ENCODE results near the gene DRD1. TPM values are rescaled to one million over a fixed set of nuclear protein-coding genes. Genes with fewer than 3 reads are reported as not detected.
"Not testable (repeated sequence)": the region's sequence is repeated elsewhere in the genome, so short reads cannot be mapped to it uniquely, and the experiment has no call there.

DRD1 gene
- total and polyA plus RNA-seq, 7 experiments from 2014 or later: not detected

DNA sequence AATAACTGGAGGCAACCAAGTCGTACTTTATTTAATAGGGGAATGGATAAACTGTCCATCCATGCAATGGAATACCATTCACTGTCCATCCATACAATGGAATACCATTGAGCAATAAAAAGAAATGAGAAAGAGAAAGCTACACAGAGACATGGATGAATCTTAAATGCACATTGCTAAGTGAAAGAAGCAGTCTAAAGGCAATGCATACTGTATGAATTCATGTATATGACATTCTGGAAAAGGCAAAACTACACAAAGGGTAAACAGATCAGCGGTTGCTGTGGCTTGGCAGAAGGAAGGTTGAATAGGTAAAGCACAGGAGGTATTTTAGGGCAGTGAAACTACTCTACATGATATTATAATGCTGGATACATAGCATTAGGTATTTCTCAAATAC is 16.2 kb downstream of the DRD1 start:
- Histone ChIP-seq H3K4me1 (ENCODE audit: control insufficient read depth in 2 of 2, insufficient read depth in 2 of 2, low read length in 2 of 2) (no peaks in the 10 kb centered on the region), H3K27me3 (ENCODE audit: control insufficient read depth in 2 of 2, insufficient read depth in 2 of 2, low read length in 2 of 2) (peaks cover 2 to 3% of the 10 kb centered on the region in 2 donors), H3K4me3 (ENCODE audit: low read length) (no peak overlapping the region), H3K27ac (ENCODE audit: low read depth, low read length) (no peak overlapping the region), H3K36me3 (ENCODE audit: control insufficient read depth in 2 of 3, insufficient read depth in 3 of 3, low read length in 3 of 3) (no peaks in the 10 kb centered on the region), H3K9me3 (ENCODE audit: control insufficient read depth in 2 of 3, low read length in 3 of 3) (no peaks in the 10 kb centered on the region)
- no peak for DNase-seq
- H3K4me1 Mint-ChIP-seq: no peaks in the 10 kb centered on the region
- H3K9me3 Mint-ChIP-seq: peaks cover 0 to 17% (median 3%) of the 10 kb centered on the region in 11 donors
- ATAC-seq: no peak
- H3K36me3 Mint-ChIP-seq: peaks cover 0 to 8% (median 0%) of the 10 kb centered on the region in 5 donors
- no peak overlapping the region for H3K27ac Mint-ChIP-seq
- intact Hi-C loops (cut with micrococcal nuclease): no loop called here
- ChIA-PET CTCF (no interaction called here), POLR2A (no interaction called here)
- H3K27me3 Mint-ChIP-seq: peaks cover 12 to 55% (median 36%) of the 10 kb centered on the region in 5 donors
- H3K4me3 Mint-ChIP-seq: no peak overlapping the region

DNA sequence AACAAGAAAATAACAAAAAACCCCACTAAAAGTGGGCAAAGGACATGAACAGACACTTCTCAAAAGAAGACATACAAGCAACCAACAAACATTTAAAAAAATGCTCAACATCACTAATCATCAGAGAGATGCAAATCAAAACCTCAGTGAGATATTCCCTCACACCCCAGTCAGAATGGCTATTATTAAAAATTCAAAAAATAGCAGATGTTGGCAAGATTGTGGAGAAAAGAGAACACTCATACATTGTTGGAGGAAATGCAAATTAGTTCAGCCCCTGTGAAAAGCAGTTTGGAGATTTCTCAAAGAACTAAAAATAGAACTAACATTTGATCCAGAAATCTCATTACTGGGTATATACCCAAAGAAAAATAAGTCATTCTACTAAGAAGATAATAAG is 19.4 kb downstream of the DRD1 start:
- H3K9me3 Mint-ChIP-seq: peaks cover 0 to 19% (median 5%) of the 10 kb centered on the region in 11 donors
- H3K27me3 ChIP-seq (ENCODE audit: control insufficient read depth in 2 of 2, insufficient read depth in 2 of 2, low read length in 2 of 2); CTCF ChIA-PET; ATAC-seq; H3K9me3 ChIP-seq (ENCODE audit: control insufficient read depth in 2 of 3, low read length in 3 of 3); H3K4me3 ChIP-seq (ENCODE audit: low read length); H3K27ac Mint-ChIP-seq; H3K4me1 Mint-ChIP-seq; H3K36me3 ChIP-seq (ENCODE audit: control insufficient read depth in 2 of 3, insufficient read depth in 3 of 3, low read length in 3 of 3); H3K4me1 ChIP-seq (ENCODE audit: control insufficient read depth in 2 of 2, insufficient read depth in 2 of 2, low read length in 2 of 2); H3K27ac ChIP-seq (ENCODE audit: low read depth, low read length); intact Hi-C loops (cut with micrococcal nuclease); DNase-seq; H3K4me3 Mint-ChIP-seq; POLR2A ChIA-PET: not testable (repeated sequence)
- H3K27me3 Mint-ChIP-seq: peaks cover 14 to 67% (median 54%) of the 10 kb centered on the region in 5 donors
- H3K36me3 Mint-ChIP-seq: peaks cover 0 to 16% (median 0%) of the 10 kb centered on the region in 5 donors

GRCh38 chr5:175422058-175422457 is 21.9 kb downstream of the DRD1 start:
- intact Hi-C loops (cut with micrococcal nuclease): no loop called here
- POLR2A ChIA-PET: no interaction called here

GRCh38 chr5:175420383-175420782 is 23.6 kb downstream of the DRD1 start:
- POLR2A ChIA-PET: no interaction called here
- Histone ChIP-seq H3K4me1 (ENCODE audit: control insufficient read depth in 2 of 2, insufficient read depth in 2 of 2, low read length in 2 of 2) (no peaks in the 10 kb centered on the region), H3K27ac (ENCODE audit: low read depth, low read length) (no peak overlapping the region), H3K4me3 (ENCODE audit: low read length) (no peak overlapping the region), H3K36me3 (ENCODE audit: control insufficient read depth in 2 of 3, insufficient read depth in 3 of 3, low read length in 3 of 3) (no peaks in the 10 kb centered on the region), H3K27me3 (ENCODE audit: control insufficient read depth in 2 of 2, insufficient read depth in 2 of 2, low read length in 2 of 2) (peaks cover 0 to under 1% of the 10 kb centered on the region in 2 donors), H3K9me3 (ENCODE audit: control insufficient read depth in 2 of 3, low read length in 3 of 3) (no peaks in the 10 kb centered on the region)
- Mint-ChIP-seq H3K9me3 (peaks cover 1 to 19% (median 5%) of the 10 kb centered on the region in 11 donors), H3K4me1 (no peaks in the 10 kb centered on the region), H3K4me3 (no peak overlapping the region), H3K36me3 (peaks cover 0 to 9% (median 4%) of the 10 kb centered on the region in 5 donors), H3K27me3 (peaks cover 18 to 62% (median 58%) of the 10 kb centered on the region in 5 donors), H3K27ac (no peak overlapping the region)
- CTCF ChIA-PET: no interaction called here
- intact Hi-C loops (cut with micrococcal nuclease): no loop called here
- ATAC-seq: no peak
- DNase-seq: no peak

More at GRCh38 chr5:175422058-175422457, 21.9 kb downstream of the DRD1 start:
- H3K27ac Mint-ChIP-seq: no peak overlapping the region
- H3K27me3 Mint-ChIP-seq: peaks cover 16 to 63% (median 61%) of the 10 kb centered on the region in 5 donors
- ATAC-seq (no peak), DNase-seq (no peak)
- Histone ChIP-seq H3K27me3 (ENCODE audit: control insufficient read depth in 2 of 2, insufficient read depth in 2 of 2, low read length in 2 of 2) (peaks cover 0 to 2% of the 10 kb centered on the region in 2 donors), H3K27ac (ENCODE audit: low read depth, low read length) (no peak overlapping the region), H3K4me3 (ENCODE audit: low read length) (no peak overlapping the region), H3K9me3 (ENCODE audit: control insufficient read depth in 2 of 3, low read length in 3 of 3) (no peaks in the 10 kb centered on the region), H3K36me3 (ENCODE audit: control insufficient read depth in 2 of 3, insufficient read depth in 3 of 3, low read length in 3 of 3) (no peaks in the 10 kb centered on the region), H3K4me1 (ENCODE audit: control insufficient read depth in 2 of 2, insufficient read depth in 2 of 2, low read length in 2 of 2) (no peaks in the 10 kb centered on the region)
- no peak overlapping the region for H3K4me3 Mint-ChIP-seq
- peaks cover 0 to 9% (median 0%) of the 10 kb centered on the region in 5 donors for H3K36me3 Mint-ChIP-seq
- H3K4me1 Mint-ChIP-seq: no peaks in the 10 kb centered on the region
- CTCF ChIA-PET: no interaction called here
- H3K9me3 Mint-ChIP-seq: peaks cover 0 to 7% (median 0%) of the 10 kb centered on the region in 11 donors

- H3K27ac Mint-ChIP-seq: no peak overlapping the region
These were observed 25.7 kb downstream of the DRD1 start for GRCh38 chr5:175418251-175418650.

GRCh38 chr5:175417384-175417783 is 26.6 kb downstream of the DRD1 start:
- no peaks in the 10 kb centered on the region for H3K4me1 Mint-ChIP-seq
- Histone ChIP-seq H3K4me3 (ENCODE audit: low read length) (no peak overlapping the region), H3K27me3 (ENCODE audit: control insufficient read depth in 2 of 2, insufficient read depth in 2 of 2, low read length in 2 of 2) (no peaks in the 10 kb centered on the region), H3K4me1 (ENCODE audit: control insufficient read depth in 2 of 2, insufficient read depth in 2 of 2, low read length in 2 of 2) (no peaks in the 10 kb centered on the region), H3K9me3 (ENCODE audit: control insufficient read depth in 2 of 3, low read length in 3 of 3) (no peaks in the 10 kb centered on the region), H3K27ac (ENCODE audit: low read depth, low read length) (no peak overlapping the region), H3K36me3 (ENCODE audit: control insufficient read depth in 2 of 3, insufficient read depth in 3 of 3, low read length in 3 of 3) (no peaks in the 10 kb centered on the region)
- H3K27ac Mint-ChIP-seq: no peak overlapping the region
- H3K9me3 Mint-ChIP-seq: peaks cover 1 to 20% (median 9%) of the 10 kb centered on the region in 11 donors
- ChIA-PET CTCF (no interaction called here), POLR2A (interaction anchor here (0.5 kb wide), 1 partner anchor 1830 kb away, joined by 3 read pairs; no protein-coding TSS in a partner anchor)
- intact Hi-C loops (cut with micrococcal nuclease): no loop called here
- no peak overlapping the region for H3K4me3 Mint-ChIP-seq
- ATAC-seq: no peak
- DNase-seq: no peak
- peaks cover 0 to 9% (median 4%) of the 10 kb centered on the region in 5 donors for H3K36me3 Mint-ChIP-seq
- H3K27me3 Mint-ChIP-seq: peaks cover 18 to 69% (median 51%) of the 10 kb centered on the region in 5 donors

More at GRCh38 chr5:175418251-175418650, 25.7 kb downstream of the DRD1 start:
- Histone ChIP-seq H3K27ac (ENCODE audit: low read depth, low read length) (no peak overlapping the region), H3K9me3 (ENCODE audit: control insufficient read depth in 2 of 3, low read length in 3 of 3) (no peaks in the 10 kb centered on the region), H3K4me1 (ENCODE audit: control insufficient read depth in 2 of 2, insufficient read depth in 2 of 2, low read length in 2 of 2) (no peaks in the 10 kb centered on the region), H3K36me3 (ENCODE audit: control insufficient read depth in 2 of 3, insufficient read depth in 3 of 3, low read length in 3 of 3) (no peaks in the 10 kb centered on the region), H3K27me3 (ENCODE audit: control insufficient read depth in 2 of 2, insufficient read depth in 2 of 2, low read length in 2 of 2) (no peaks in the 10 kb centered on the region), H3K4me3 (ENCODE audit: low read length) (no peak overlapping the region)
- no peak for DNase-seq
- intact Hi-C loops (cut with micrococcal nuclease): no loop called here
- no peak for ATAC-seq
- Mint-ChIP-seq H3K9me3 (peaks cover 1 to 20% (median 9%) of the 10 kb centered on the region in 11 donors), H3K27me3 (peaks cover 18 to 69% (median 53%) of the 10 kb centered on the region in 5 donors), H3K4me3 (no peak overlapping the region), H3K4me1 (no peaks in the 10 kb centered on the region), H3K36me3 (peaks cover 0 to 9% (median 4%) of the 10 kb centered on the region in 5 donors)
- ChIA-PET POLR2A (no interaction called here), CTCF (no interaction called here)

DNA sequence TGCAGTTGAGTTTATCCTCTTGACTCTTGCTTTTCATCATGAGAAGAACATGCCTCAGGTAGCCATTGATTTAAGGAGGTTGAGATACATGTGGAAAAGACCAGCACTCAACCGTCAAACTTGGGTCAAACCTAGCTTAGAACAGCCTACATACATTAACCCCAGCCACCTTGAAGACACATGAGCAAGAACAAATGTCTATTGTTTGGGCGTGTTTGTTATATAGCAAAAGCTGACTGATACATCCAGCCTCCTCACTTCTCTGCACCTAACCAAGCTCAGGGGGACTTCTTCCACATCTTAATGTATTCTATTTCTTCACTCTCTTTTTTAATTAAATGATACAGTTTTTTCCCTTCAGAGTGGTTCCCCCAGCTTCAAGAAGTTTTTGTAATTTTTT is 28.7 kb downstream of the DRD1 start:
- CTCF ChIA-PET: no interaction called here
- no peaks in the 10 kb centered on the region for H3K9me3 ChIP-seq (ENCODE audit: control insufficient read depth in 2 of 3, low read length in 3 of 3)
- no peaks in the 10 kb centered on the region for H3K4me1 Mint-ChIP-seq
- H3K27ac Mint-ChIP-seq: no peak overlapping the region
- H3K27me3 Mint-ChIP-seq: peaks cover 23 to 57% (median 47%) of the 10 kb centered on the region in 5 donors
- H3K27me3 ChIP-seq (ENCODE audit: control insufficient read depth in 2 of 2, insufficient read depth in 2 of 2, low read length in 2 of 2): no peaks in the 10 kb centered on the region
- DNase-seq (no peak), ATAC-seq (no peak)
- no peaks in the 10 kb centered on the region for H3K4me1 ChIP-seq (ENCODE audit: control insufficient read depth in 2 of 2, insufficient read depth in 2 of 2, low read length in 2 of 2)
- no peak overlapping the region for H3K4me3 Mint-ChIP-seq
- peaks cover 0 to 9% (median 0%) of the 10 kb centered on the region in 5 donors for H3K36me3 Mint-ChIP-seq
- POLR2A ChIA-PET: no interaction called here
- no peak overlapping the region for H3K27ac ChIP-seq (ENCODE audit: low read depth, low read length)
- intact Hi-C loops (cut with micrococcal nuclease): no loop called here
- H3K4me3 ChIP-seq (ENCODE audit: low read length): no peak overlapping the region
- peaks cover 1 to 16% (median 9%) of the 10 kb centered on the region in 11 donors for H3K9me3 Mint-ChIP-seq
- H3K36me3 ChIP-seq (ENCODE audit: control insufficient read depth in 2 of 3, insufficient read depth in 3 of 3, low read length in 3 of 3): no peaks in the 10 kb centered on the region

All from naive thymus-derived CD4-positive, alpha-beta T cell (primary cell).